HepG2 (cell line): ENCODE results near the gene MCFD2. TPM values are rescaled to one million over a fixed set of nuclear protein-coding genes. Genes with fewer than 3 reads are reported as not detected.

Source experiments
- ARID2 ChIP-seq: sonication (generic); formaldehyde crosslinking; IDR thresholded peaks from 2 replicates; pipeline ENCODE4 v1.8.1; 2022; ENCODE audit warnings: mild to moderate bottlenecking, missing genetic modification reagents, borderline replicate concordance
- CHD2 ChIP-seq: IDR thresholded peaks from 2 replicates; pipeline ENCODE4 v1.6.1; 2011; ENCODE audit warnings: low read depth, low read length, improper control_type of control experiment
- GLI4 ChIP-seq: sonication (generic); formaldehyde crosslinking; IDR thresholded peaks from 2 replicates; pipeline ENCODE4 v1.5.1; 2020; ENCODE audit warnings: missing genetic modification reagents, mild to moderate bottlenecking, moderate library complexity, borderline replicate concordance
- HNF4A ChIP-seq: sonication (generic); formaldehyde crosslinking; IDR thresholded peaks from 2 replicates; pipeline ENCODE4 v1.4.0; 2020; ENCODE audit warnings: missing genetic modification reagents
- HNF4G ChIP-seq, 2 experiments: sonication (generic) in 1 of 2; formaldehyde crosslinking in 1 of 2; IDR thresholded peaks; 2 replicates each; pipeline versions ENCODE4 v1.4.0 to v1.6.1; 2011 to 2020; ENCODE audit warnings: borderline replicate concordance in 2 of 2, low read depth in 2 of 2, mild to moderate bottlenecking in 2 of 2, low read length in 1 of 2, missing genetic modification reagents in 1 of 2, moderate library complexity in 1 of 2
- HOXA3 ChIP-seq: sonication (generic); formaldehyde crosslinking; IDR thresholded peaks from 2 replicates; pipeline ENCODE4 v1.5.0; 2020; ENCODE audit warnings: missing genetic modification reagents
- KAT8 ChIP-seq: IDR thresholded peaks from 2 replicates; pipeline ENCODE4 v1.6.1; 2016; ENCODE audit warnings: missing genetic modification reagents, missing compliant biosample characterization
- MZF1 ChIP-seq: sonication (generic); formaldehyde crosslinking; IDR thresholded peaks from 2 replicates; pipeline ENCODE4 v1.8.1; 2023; ENCODE audit warnings: mild to moderate bottlenecking, missing genetic modification reagents, borderline replicate concordance
- NCOA1 ChIP-seq: sonication (generic); formaldehyde crosslinking; IDR thresholded peaks from 2 replicates; pipeline ENCODE4 v1.9.0; 2021; ENCODE audit warnings: missing genetic modification reagents
- RXRB ChIP-seq: IDR thresholded peaks from 2 replicates; pipeline ENCODE4 v1.6.1; 2016; ENCODE audit warnings: borderline replicate concordance, missing genetic modification reagents, missing compliant biosample characterization
- SAP130 ChIP-seq: IDR thresholded peaks from 2 replicates; pipeline ENCODE4 v1.6.1; 2016; ENCODE audit warnings: low read depth
- SOX13 ChIP-seq, 3 experiments: fragments of 450-650 bp in 1 of 3; sonication (generic) in 1 of 3; formaldehyde crosslinking in 1 of 3; IDR thresholded peaks in 2 of 3; conservative IDR thresholded peaks in 1 of 3; 2 replicates each; pipeline versions ENCODE4 v1.5.0 to v1.6.1; 2016 to 2020; ENCODE audit warnings: antibody characterized with exemption in 1 of 3, mild to moderate bottlenecking in 1 of 3, missing compliant biosample characterization in 1 of 3, missing genetic modification reagents in 1 of 3, moderate library complexity in 1 of 3
- THAP11 ChIP-seq: IDR thresholded peaks from 2 replicates; pipeline ENCODE4 v1.6.1; 2016; ENCODE audit warnings: missing biosample characterization, missing genetic modification reagents
- XRCC5 ChIP-seq: fragments of 200-400 bp; formaldehyde crosslinking; optimal IDR thresholded peaks from 2 replicates; pipeline ENCODE3; 2017; ENCODE audit warnings: mild to moderate bottlenecking, low read length
- ZFP1 ChIP-seq: IDR thresholded peaks from 2 replicates; pipeline ENCODE4 v1.6.1; 2016
- ZNF143 ChIP-seq: sonication (generic); formaldehyde crosslinking; IDR thresholded peaks from 2 replicates; pipeline ENCODE4 v1.4.0; 2020; ENCODE audit warnings: missing genetic modification reagents
- ZNF441 ChIP-seq: sonication (generic); formaldehyde crosslinking; IDR thresholded peaks from 2 replicates; pipeline ENCODE4 v1.7.0; 2021; ENCODE audit warnings: missing genetic modification reagents, borderline replicate concordance
- ZNF605 ChIP-seq: sonication (generic); formaldehyde crosslinking; IDR thresholded peaks from 2 replicates; pipeline ENCODE4 v1.8.0; 2022; ENCODE audit warnings: mild to moderate bottlenecking, missing genetic modification reagents
- ZNF614 ChIP-seq: IDR thresholded peaks from 2 replicates; pipeline ENCODE4 v1.6.1; 2018; ENCODE audit warnings: missing biosample characterization, missing genetic modification reagents, inconsistent platforms, borderline replicate concordance
- ZNF772 ChIP-seq: sonication (generic); formaldehyde crosslinking; IDR thresholded peaks from 2 replicates; pipeline ENCODE4 v1.5.0; 2020; ENCODE audit warnings: mild to moderate bottlenecking, missing genetic modification reagents
- polyA plus RNA-seq, 8 experiments: library from polyadenylated mRNA; depleted of rRNA in 3 of 8; stranded (reverse) in 7 of 8; unstranded in 1 of 8; fragments of >200 nt; fragmentation: Illumina TruSeq in 4 of 8; extraction: Trizol in 4 of 8; gene quantifications; 2 replicates each; pipeline versions ENCODE4 v1.2.1 to v1.2.3, GENCODE V29; 2011 to 2016; ENCODE audit warnings: low read depth in 4 of 8, missing spikeins in 1 of 8, mixed read lengths in 1 of 8; ENCODE audit not compliant: insufficient read depth in 1 of 8
- total RNA-seq, 5 experiments: library from RNA; depleted of rRNA; stranded (reverse); fragments of >200 nt; fragmentation: Illumina TruSeq; extraction: Trizol; gene quantifications; 2 replicates each; pipeline ENCODE4 v1.2.3, GENCODE V29; 2016; ENCODE audit warnings: low read depth in 1 of 5
- TF ChIP-seq, protein P1 (sequence below): sonication (generic); formaldehyde crosslinking; IDR thresholded peaks from 2 replicates; pipeline ENCODE4 v1.9.0; 2021; ENCODE audit warnings: missing genetic modification reagents, mild to moderate bottlenecking, borderline replicate concordance
- TF ChIP-seq, protein P2 (sequence below): IDR thresholded peaks from 2 replicates; pipeline ENCODE4 v1.6.1; 2012; ENCODE audit warnings: inconsistent platforms
- TF ChIP-seq, protein P3 (sequence below), 2 experiments: IDR thresholded peaks; 2 replicates each; pipeline ENCODE4 v1.6.1; 2011 to 2012; ENCODE audit warnings: low read length in 2 of 2, borderline replicate concordance in 1 of 2, low read depth in 1 of 2, mild to moderate bottlenecking in 1 of 2, moderate library complexity in 1 of 2

Gene MCFD2
- total and polyA plus RNA-seq, 2 of the 13 experiments (the other 11 are each of a cell fraction or from before 2014, with no cell fraction given), result 183 to 232 TPM

DNA sequence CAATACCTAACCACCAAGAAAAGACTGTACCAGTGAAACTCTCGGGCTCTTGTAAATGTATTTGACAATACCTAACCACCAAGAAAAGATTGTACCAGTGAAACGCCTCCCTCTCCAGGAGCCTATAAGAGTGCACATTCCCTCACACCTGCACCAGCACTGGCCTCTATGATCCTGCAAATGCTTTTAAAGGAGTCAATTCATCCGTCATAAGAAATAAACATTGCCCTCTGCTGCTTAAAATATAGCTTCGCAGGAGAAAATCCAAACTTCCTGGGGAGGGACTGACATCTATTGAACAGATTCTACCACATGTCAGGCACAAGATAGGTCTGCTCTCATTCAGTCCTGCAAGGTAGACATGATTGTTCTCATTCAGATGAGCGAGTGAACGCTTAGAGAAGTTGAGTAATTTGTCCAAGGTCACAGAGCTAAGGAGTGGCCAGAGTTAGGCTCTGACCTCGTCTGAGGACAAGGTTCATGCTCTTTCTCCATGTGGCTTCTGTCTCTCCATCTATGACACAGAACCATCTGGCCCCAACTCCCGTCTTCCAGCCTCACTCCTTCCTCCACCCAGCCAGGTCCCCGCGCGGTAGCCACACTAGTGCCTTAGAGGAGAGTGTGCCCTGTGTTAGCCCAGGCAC lies 38.7 kb downstream of the MCFD2 start (continued):
- peak; percentile 47 for TF ChIP-seq XRCC5
- TF ChIP-seq SOX13 (IDR thresholded peaks at IDR 0.05), result no peak; the same call in 1 of the 2 replicates
- peak in 1 of 2 experiments; percentile 27; a peak in 1 of 4 replicates for TF ChIP-seq SOX13 (CRISPR knock-in tag; conservative IDR thresholded peaks at IDR 0.05 in 1 of 2, IDR thresholded peaks at IDR 0.05 in 1 of 2)
- peak; percentile 48; the same call in 1 of the 2 replicates for TF ChIP-seq HOXA3 (CRISPR knock-in tag)
- TF ChIP-seq KAT8, result 0 out of 2 replicates have a peak, but pooled peaks have one; percentile 20
- TF ChIP-seq ARID2, result no peak
- TF ChIP-seq ZNF441 (CRISPR knock-in tag), result 0 out of 2 replicates have a peak, but pooled peaks have one; percentile 32
- TF ChIP-seq ZFP1 (CRISPR knock-in tag), result no peak
- no peak for TF ChIP-seq ZNF143 (CRISPR knock-in tag)
- TF ChIP-seq HNF4G (IDR thresholded peaks at IDR 0.05; ENCODE audit: borderline replicate concordance, low read depth, low read length), result peak; percentile 47; the same call in 1 of the 2 replicates
- no peak for TF ChIP-seq HNF4G (CRISPR knock-in tag; IDR thresholded peaks at IDR 0.05; ENCODE audit: borderline replicate concordance, low read depth)
- TF ChIP-seq, protein P1, sequence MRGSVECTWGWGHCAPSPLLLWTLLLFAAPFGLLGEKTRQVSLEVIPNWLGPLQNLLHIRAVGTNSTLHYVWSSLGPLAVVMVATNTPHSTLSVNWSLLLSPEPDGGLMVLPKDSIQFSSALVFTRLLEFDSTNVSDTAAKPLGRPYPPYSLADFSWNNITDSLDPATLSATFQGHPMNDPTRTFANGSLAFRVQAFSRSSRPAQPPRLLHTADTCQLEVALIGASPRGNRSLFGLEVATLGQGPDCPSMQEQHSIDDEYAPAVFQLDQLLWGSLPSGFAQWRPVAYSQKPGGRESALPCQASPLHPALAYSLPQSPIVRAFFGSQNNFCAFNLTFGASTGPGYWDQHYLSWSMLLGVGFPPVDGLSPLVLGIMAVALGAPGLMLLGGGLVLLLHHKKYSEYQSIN, result no peak
- TF ChIP-seq SAP130, result peak; percentile 28; the same call in 1 of the 2 replicates
- peak; percentile 86 for TF ChIP-seq RXRB (CRISPR knock-in tag)
- peak; percentile 28; the same call in 1 of the 2 replicates for TF ChIP-seq THAP11 (CRISPR knock-in tag)
- TF ChIP-seq GLI4, result 0 out of 2 replicates have a peak, but pooled peaks have one; percentile 33
- TF ChIP-seq NCOA1 (CRISPR knock-in tag), result no peak
- TF ChIP-seq, protein P2, sequence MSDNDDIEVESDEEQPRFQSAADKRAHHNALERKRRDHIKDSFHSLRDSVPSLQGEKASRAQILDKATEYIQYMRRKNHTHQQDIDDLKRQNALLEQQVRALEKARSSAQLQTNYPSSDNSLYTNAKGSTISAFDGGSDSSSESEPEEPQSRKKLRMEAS, result peak; percentile 66; the same call in 1 of the 2 replicates
- peak; percentile 25; the same call in 1 of the 2 replicates for TF ChIP-seq ZNF614
- TF ChIP-seq MZF1 (CRISPR knock-in tag), result no peak
- TF ChIP-seq, protein P3, sequence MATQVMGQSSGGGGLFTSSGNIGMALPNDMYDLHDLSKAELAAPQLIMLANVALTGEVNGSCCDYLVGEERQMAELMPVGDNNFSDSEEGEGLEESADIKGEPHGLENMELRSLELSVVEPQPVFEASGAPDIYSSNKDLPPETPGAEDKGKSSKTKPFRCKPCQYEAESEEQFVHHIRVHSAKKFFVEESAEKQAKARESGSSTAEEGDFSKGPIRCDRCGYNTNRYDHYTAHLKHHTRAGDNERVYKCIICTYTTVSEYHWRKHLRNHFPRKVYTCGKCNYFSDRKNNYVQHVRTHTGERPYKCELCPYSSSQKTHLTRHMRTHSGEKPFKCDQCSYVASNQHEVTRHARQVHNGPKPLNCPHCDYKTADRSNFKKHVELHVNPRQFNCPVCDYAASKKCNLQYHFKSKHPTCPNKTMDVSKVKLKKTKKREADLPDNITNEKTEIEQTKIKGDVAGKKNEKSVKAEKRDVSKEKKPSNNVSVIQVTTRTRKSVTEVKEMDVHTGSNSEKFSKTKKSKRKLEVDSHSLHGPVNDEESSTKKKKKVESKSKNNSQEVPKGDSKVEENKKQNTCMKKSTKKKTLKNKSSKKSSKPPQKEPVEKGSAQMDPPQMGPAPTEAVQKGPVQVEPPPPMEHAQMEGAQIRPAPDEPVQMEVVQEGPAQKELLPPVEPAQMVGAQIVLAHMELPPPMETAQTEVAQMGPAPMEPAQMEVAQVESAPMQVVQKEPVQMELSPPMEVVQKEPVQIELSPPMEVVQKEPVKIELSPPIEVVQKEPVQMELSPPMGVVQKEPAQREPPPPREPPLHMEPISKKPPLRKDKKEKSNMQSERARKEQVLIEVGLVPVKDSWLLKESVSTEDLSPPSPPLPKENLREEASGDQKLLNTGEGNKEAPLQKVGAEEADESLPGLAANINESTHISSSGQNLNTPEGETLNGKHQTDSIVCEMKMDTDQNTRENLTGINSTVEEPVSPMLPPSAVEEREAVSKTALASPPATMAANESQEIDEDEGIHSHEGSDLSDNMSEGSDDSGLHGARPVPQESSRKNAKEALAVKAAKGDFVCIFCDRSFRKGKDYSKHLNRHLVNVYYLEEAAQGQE (IDR thresholded peaks at IDR 0.05; ENCODE audit: borderline replicate concordance in 1 of 2, low read depth in 1 of 2, low read length in 2 of 2), result no peak
- TF ChIP-seq ZNF772 (CRISPR knock-in tag), result 0 out of 2 replicates have a peak, but pooled peaks have one; percentile 32
- no peak for TF ChIP-seq CHD2
- TF ChIP-seq ZNF605 (CRISPR knock-in tag), result peak; percentile 62; the same call in 1 of the 2 replicates
- TF ChIP-seq HNF4A (CRISPR knock-in tag), result peak; percentile 80
